ENCODE results near the gene SLC43A3.

The SLC43A3 gene

GRCh38 chr11:57358991-57359390, 67.9 kb downstream of the SLC43A3 start:
- Histone ChIP-seq H3K4me3 (ENCODE audit: low read length) (no peak overlapping the region), H3K9me3 (ENCODE audit: insufficient read depth, low read depth, low read length) (no peaks in the 10 kb centered on the region), H3K36me3 (ENCODE audit: insufficient read depth, low read depth, low read length) (no peaks in the 10 kb centered on the region), H3K9ac (ENCODE audit: low read depth, low read length) (no peak overlapping the region), H3K4me1 (ENCODE audit: insufficient read depth, low read length) (peaks cover 5% of the 10 kb centered on the region; the same call in 1 of the 2 replicates), H3K27me3 (ENCODE audit: insufficient read depth, low read length) (no peaks in the 10 kb centered on the region), H3K27ac (ENCODE audit: low read length) (no peak overlapping the region)

GRCh38 chr11:57358543-57358961, 68.4 kb downstream of the SLC43A3 start:
- Histone ChIP-seq H3K27me3 (ENCODE audit: insufficient read depth, low read length) (no peaks in the 10 kb centered on the region), H3K27ac (ENCODE audit: low read length) (no peak overlapping the region), H3K9me3 (ENCODE audit: insufficient read depth, low read depth, low read length) (no peaks in the 10 kb centered on the region), H3K4me3 (ENCODE audit: low read length) (no peak overlapping the region), H3K4me1 (ENCODE audit: insufficient read depth, low read length) (peaks cover 5% of the 10 kb centered on the region; the same call in 1 of the 2 replicates), H3K9ac (ENCODE audit: low read depth, low read length) (no peak overlapping the region), H3K36me3 (ENCODE audit: insufficient read depth, low read depth, low read length) (no peaks in the 10 kb centered on the region)

GRCh38 chr11:57357856-57358255, 69.1 kb downstream of the SLC43A3 start:
- Histone ChIP-seq H3K9me3 (ENCODE audit: insufficient read depth, low read depth, low read length) (no peaks in the 10 kb centered on the region), H3K9ac (ENCODE audit: low read depth, low read length) (no peak overlapping the region), H3K27ac (ENCODE audit: low read length) (no peak overlapping the region), H3K4me1 (ENCODE audit: insufficient read depth, low read length) (peaks cover 10% of the 10 kb centered on the region; the same call in 1 of the 2 replicates), H3K27me3 (ENCODE audit: insufficient read depth, low read length) (no peaks in the 10 kb centered on the region), H3K36me3 (ENCODE audit: insufficient read depth, low read depth, low read length) (no peaks in the 10 kb centered on the region), H3K4me3 (ENCODE audit: low read length) (no peak overlapping the region)

- H3K9me3 ChIP-seq (ENCODE audit: insufficient read depth, low read depth, low read length): no peaks in the 10 kb centered on the region
- H3K4me3 ChIP-seq (ENCODE audit: low read length): no peak overlapping the region
- H3K27ac ChIP-seq (ENCODE audit: low read length): no peak overlapping the region
- no peaks in the 10 kb centered on the region for H3K36me3 ChIP-seq (ENCODE audit: insufficient read depth, low read depth, low read length)
- H3K4me1 ChIP-seq (ENCODE audit: insufficient read depth, low read length): peaks cover 10% of the 10 kb centered on the region; the same call in 1 of the 2 replicates
- no peak overlapping the region for H3K9ac ChIP-seq (ENCODE audit: low read depth, low read length)
- H3K27me3 ChIP-seq (ENCODE audit: insufficient read depth, low read length): no peaks in the 10 kb centered on the region
Measured at GRCh38 chr11:57357310-57357709, 69.6 kb downstream of the SLC43A3 start.

All from iPS-20b (cell line).